DND-41 (cell line): ENCODE results near the gene NKAIN2.

Experiments
- ATAC-seq: fragments of 200-7000 bp; cut with Tn5 transposase; 3 replicates; pipeline ENCODE4 v1.9.1; 2021; ENCODE audit warnings: low read depth; ENCODE audit not compliant: insufficient read depth
- DNase-seq: peaks from one replicate; pipeline ENCODE4 v3.0.0-alpha.2; 2020
- H2AFZ ChIP-seq: 2 replicates; pipeline ENCODE4 v1.6.0; 2012; ENCODE audit warnings: low read depth, low read length
- H3K27ac ChIP-seq: 2 replicates; pipeline ENCODE4 v1.5.1; 2012; ENCODE audit warnings: low read length, inconsistent platforms
- H3K27me3 ChIP-seq: fragments of 200-600 bp; sonication (generic); 2 replicates; pipeline ENCODE4 v1.6.0; 2012; ENCODE audit warnings: low read length, mild to moderate bottlenecking, inconsistent platforms; ENCODE audit not compliant: insufficient read depth, poor library complexity
- H3K36me3 ChIP-seq: 2 replicates; pipeline ENCODE4 v1.5.1; 2012; ENCODE audit warnings: low read length, inconsistent platforms; ENCODE audit not compliant: insufficient read depth
- H3K4me1 ChIP-seq: 2 replicates; pipeline ENCODE4 v1.5.1; 2012; ENCODE audit warnings: mild to moderate bottlenecking, low read length; ENCODE audit not compliant: insufficient read depth
- H3K4me2 ChIP-seq: 2 replicates; pipeline ENCODE4 v1.6.0; 2012; ENCODE audit warnings: mild to moderate bottlenecking, moderate library complexity, low read length, inconsistent platforms; ENCODE audit not compliant: insufficient read depth
- H3K4me3 ChIP-seq, 2 experiments: fragments of 200-600 bp in 1 of 2; shearing (Covaris generic) in 1 of 2; 2 replicates each; pipeline ENCODE4 v1.5.1; 2012 to 2016; ENCODE audit warnings: inconsistent platforms in 2 of 2, low read length in 2 of 2, mild to moderate bottlenecking in 2 of 2, low read depth in 1 of 2, moderate library complexity in 1 of 2
- H3K79me2 ChIP-seq: 2 replicates; pipeline ENCODE4 v1.6.0; 2012; ENCODE audit warnings: low read length, inconsistent platforms; ENCODE audit not compliant: insufficient read depth
- H3K9ac ChIP-seq: 2 replicates; pipeline ENCODE4 v1.6.0; 2012; ENCODE audit warnings: low read depth, mild to moderate bottlenecking, inconsistent platforms, low read length, moderate library complexity
- H3K9me3 ChIP-seq: 2 replicates; pipeline ENCODE4 v1.5.1; 2012; ENCODE audit warnings: low read length, moderate library complexity, mild to moderate bottlenecking, inconsistent platforms; ENCODE audit not compliant: insufficient read depth, severe bottlenecking
- H4K20me1 ChIP-seq: 2 replicates; pipeline ENCODE4 v1.6.0; 2012; ENCODE audit warnings: low read length; ENCODE audit not compliant: insufficient read depth
- CTCF ChIP-seq: IDR thresholded peaks from 2 replicates; pipeline ENCODE4 v1.5.1; 2012; ENCODE audit warnings: borderline replicate concordance, low read length, moderate library complexity, mild to moderate bottlenecking; ENCODE audit not compliant: poor library complexity, severe bottlenecking; ENCODE audit errors: extremely low read depth
- EZH2 ChIP-seq: IDR thresholded peaks from 3 replicates; pipeline ENCODE4 v1.6.1; 2012; ENCODE audit warnings: borderline replicate concordance, low read depth, mild to moderate bottlenecking, moderate library complexity, low read length, inconsistent platforms; ENCODE audit not compliant: severe bottlenecking

Gene NKAIN2

DNA sequence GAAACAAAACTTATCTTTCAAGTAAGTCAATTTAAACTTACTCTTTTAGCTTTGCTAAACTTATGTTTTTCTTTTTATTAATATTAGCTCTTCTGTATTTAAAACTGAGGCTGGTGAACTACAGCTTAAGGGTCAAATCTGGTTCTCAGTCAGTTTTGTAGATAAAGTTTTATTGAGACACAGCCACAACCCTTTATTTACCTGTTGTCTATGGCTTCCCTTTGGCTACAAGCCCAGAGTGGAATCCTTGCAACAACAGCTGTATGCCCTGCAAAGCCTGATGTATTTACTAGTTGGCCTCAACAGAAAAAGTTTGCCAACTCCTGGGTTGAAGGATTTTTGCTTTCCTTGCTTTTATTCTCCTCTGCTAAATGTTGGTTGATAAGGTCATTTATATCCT, 667.1 kb downstream of the NKAIN2 start:
- Histone ChIP-seq H3K4me3 (no peak overlapping the region), H3K27ac (no peak overlapping the region), H3K36me3 (no peaks in the 10 kb centered on the region), H2AFZ (no peak overlapping the region), H3K79me2 (no peaks in the 10 kb centered on the region), H3K4me2 (no peak overlapping the region), H3K27me3 (no peaks in the 10 kb centered on the region), H3K4me1 (no peaks in the 10 kb centered on the region), H4K20me1 (no peaks in the 10 kb centered on the region), H3K9me3 (no peaks in the 10 kb centered on the region), H3K9ac (no peak overlapping the region)
- TF ChIP-seq EZH2 (no peak), CTCF (no peak)
- no peak for ATAC-seq
- no peak for DNase-seq

- no peaks in the 10 kb centered on the region for H4K20me1 ChIP-seq
- no peak overlapping the region for H3K4me2 ChIP-seq
- ATAC-seq = no peak
- H2AFZ ChIP-seq = no peak overlapping the region
- no peak overlapping the region for H3K4me3 ChIP-seq
- no peak for DNase-seq
- no peaks in the 10 kb centered on the region for H3K36me3 ChIP-seq
- no peaks in the 10 kb centered on the region for H3K4me1 ChIP-seq
- H3K27ac ChIP-seq = no peak overlapping the region
- TF ChIP-seq CTCF (no peak), EZH2 (no peak)
- H3K9me3 ChIP-seq = no peaks in the 10 kb centered on the region
- H3K27me3 ChIP-seq = no peaks in the 10 kb centered on the region
- no peak overlapping the region for H3K9ac ChIP-seq
- no peaks in the 10 kb centered on the region for H3K79me2 ChIP-seq
Measured at GRCh38 chr6:124475176-124475575, 671.5 kb downstream of the NKAIN2 start.

DNA sequence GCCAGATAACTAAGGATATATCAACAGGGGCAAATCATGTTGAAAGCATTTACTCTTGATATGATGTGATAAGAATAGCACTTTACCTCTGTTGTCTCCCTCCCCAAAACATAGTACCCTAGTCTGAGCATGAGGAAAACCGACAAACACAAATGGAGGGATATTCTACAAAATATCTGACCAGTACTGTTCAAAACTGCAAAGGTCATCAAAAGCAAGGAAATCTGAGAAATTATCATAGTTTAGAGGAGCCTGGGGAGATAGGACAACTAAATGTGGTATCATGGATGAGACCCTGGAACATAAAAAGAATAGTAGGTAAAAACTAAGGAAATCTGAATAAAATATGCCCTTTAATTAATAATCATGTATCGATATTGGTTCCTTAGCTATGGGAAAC, 675.2 kb downstream of the NKAIN2 start:
- Histone ChIP-seq H3K4me1 (no peaks in the 10 kb centered on the region), H3K4me3 (no peak overlapping the region), H4K20me1 (no peaks in the 10 kb centered on the region), H3K9me3 (no peaks in the 10 kb centered on the region), H3K36me3 (no peaks in the 10 kb centered on the region), H2AFZ (no peak overlapping the region), H3K27me3 (no peaks in the 10 kb centered on the region), H3K4me2 (no peak overlapping the region), H3K27ac (no peak overlapping the region), H3K9ac (no peak overlapping the region), H3K79me2 (no peaks in the 10 kb centered on the region)
- ATAC-seq (no peak), DNase-seq (no peak)
- TF ChIP-seq CTCF = no peak
- TF ChIP-seq EZH2 = no peak

DNA sequence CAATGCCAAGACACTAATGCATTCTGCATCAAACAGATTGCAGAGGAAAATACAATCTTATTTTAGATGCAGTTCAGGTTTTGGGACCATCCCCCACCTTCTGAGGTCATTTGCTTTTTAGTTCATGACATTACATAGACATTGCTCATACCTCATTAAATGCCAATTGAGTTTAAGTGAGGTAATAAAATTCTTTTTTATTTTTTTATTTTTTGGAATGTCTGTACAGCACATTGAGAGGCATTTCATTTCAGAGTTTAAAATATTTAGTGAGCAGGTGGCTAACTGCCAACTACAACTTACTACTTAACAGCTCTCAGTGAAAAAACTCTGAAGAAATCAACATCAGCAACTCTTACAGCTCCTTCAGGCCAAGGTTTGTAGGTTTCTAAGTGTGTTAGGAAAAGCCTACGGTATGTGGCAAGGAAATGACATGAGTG, 676.3 kb downstream of the NKAIN2 start:
- H2AFZ ChIP-seq = no peak overlapping the region
- ATAC-seq (no peak), DNase-seq (no peak)
- H3K4me1 ChIP-seq = no peaks in the 10 kb centered on the region
- no peaks in the 10 kb centered on the region for H3K27me3 ChIP-seq
- no peak overlapping the region for H3K4me3 ChIP-seq
- TF ChIP-seq EZH2 (no peak), CTCF (no peak)
- H3K4me2 ChIP-seq = no peak overlapping the region
- H4K20me1 ChIP-seq = no peaks in the 10 kb centered on the region
- H3K27ac ChIP-seq = no peak overlapping the region
- no peak overlapping the region for H3K9ac ChIP-seq
- no peaks in the 10 kb centered on the region for H3K79me2 ChIP-seq
- H3K36me3 ChIP-seq = no peaks in the 10 kb centered on the region
- no peaks in the 10 kb centered on the region for H3K9me3 ChIP-seq
